ENCODE results near the gene MRPL55.

MRPL55 gene

GRCh38 chr1:228141226-228142044, 32.3 kb upstream of the MRPL55 start:
- no peak for DNase-seq (ENCODE audit: low read depth)
- TF ChIP-seq POLR2A (IDR thresholded peaks at IDR 0.05; ENCODE audit: extremely low read depth, insufficient read length) (no peak), MYC (IDR thresholded peaks at IDR 0.05; ENCODE audit: low read depth, low read length) (no peak), MAX (IDR thresholded peaks at IDR 0.05; ENCODE audit: low read depth, low read length) (no peak), CTCF (IDR thresholded peaks at IDR 0.05; ENCODE audit: low read depth, low read length) (no peak)

GRCh38 chr1:228140724-228141225, 31.7 kb upstream of the MRPL55 start:
- peak overlapping the region; percentile 85 for H3K4me3 ChIP-seq (ENCODE audit: low read depth, low read length)
- DNase-seq (ENCODE audit: low read depth): no peak
- TF ChIP-seq MYC (IDR thresholded peaks at IDR 0.05; ENCODE audit: low read depth, low read length) (no peak), CTCF (IDR thresholded peaks at IDR 0.05; ENCODE audit: low read depth, low read length) (no peak), POLR2A (IDR thresholded peaks at IDR 0.05; ENCODE audit: extremely low read depth, insufficient read length) (no peak), MAX (IDR thresholded peaks at IDR 0.05; ENCODE audit: low read depth, low read length) (no peak)

More at GRCh38 chr1:228141226-228142044, 32.3 kb upstream of the MRPL55 start:
- peak overlapping the region; percentile 85 for H3K4me3 ChIP-seq (ENCODE audit: low read depth, low read length)

GRCh38 chr1:228139931-228140723, 31.0 kb upstream of the MRPL55 start, which contains the start of gene GUK1:
TSS of gene GUK1 (plus strand) at chr1:228140279. CDS start at chr1:228140303, 24 bp downstream.
- peak; percentile 100 for DNase-seq (ENCODE audit: low read depth)
- H3K4me3 ChIP-seq (ENCODE audit: low read depth, low read length): peak within 1 kb of the TSS; percentile 85
- TF ChIP-seq MYC (IDR thresholded peaks at IDR 0.05; ENCODE audit: low read depth, low read length) (peak; percentile 48), POLR2A (IDR thresholded peaks at IDR 0.05; ENCODE audit: extremely low read depth, insufficient read length) (peak; percentile 71), MAX (IDR thresholded peaks at IDR 0.05; ENCODE audit: low read depth, low read length) (no peak; the same call in 1 of the 2 replicates), CTCF (IDR thresholded peaks at IDR 0.05; ENCODE audit: low read depth, low read length) (no peak)

GRCh38 chr1:228139406-228139930, 30.4 kb upstream of the MRPL55 start:
- TF ChIP-seq POLR2A (IDR thresholded peaks at IDR 0.05; ENCODE audit: extremely low read depth, insufficient read length) (peak; percentile 76), MAX (IDR thresholded peaks at IDR 0.05; ENCODE audit: low read depth, low read length) (no peak)
- H3K4me3 ChIP-seq (ENCODE audit: low read depth, low read length): peak overlapping the region; percentile 70

GRCh38 chr1:228136901-228137300, 27.8 kb upstream of the MRPL55 start:
- TF ChIP-seq CTCF (IDR thresholded peaks at IDR 0.05; ENCODE audit: low read depth, low read length) (no peak), MYC (IDR thresholded peaks at IDR 0.05; ENCODE audit: low read depth, low read length) (no peak), MAX (IDR thresholded peaks at IDR 0.05; ENCODE audit: low read depth, low read length) (no peak), POLR2A (IDR thresholded peaks at IDR 0.05; ENCODE audit: extremely low read depth, insufficient read length) (no peak)
- H3K4me3 ChIP-seq (ENCODE audit: low read depth, low read length): no peak overlapping the region
- DNase-seq (ENCODE audit: low read depth): no peak

More at GRCh38 chr1:228139406-228139930, 30.4 kb upstream of the MRPL55 start:
- no peak for DNase-seq (ENCODE audit: low read depth)
